SIG-M5 treated with dmso at 0.1 percent for 504 hours (cell line): ENCODE results near the gene PLD1.
A peak's percentile ranks its signal among the peaks of the same experiment; 100 is the strongest.
"Not testable (repeated sequence)": the region's sequence is repeated elsewhere in the genome, so short reads cannot be mapped to it uniquely, and the experiment has no call there.

ENCODE experiments used
- DNase-seq: peaks from one replicate; lab custom pipeline; 2025; ENCODE audit not compliant: unreplicated experiment; lab: John Stamatoyannopoulos, UW

Gene PLD1

DNA sequence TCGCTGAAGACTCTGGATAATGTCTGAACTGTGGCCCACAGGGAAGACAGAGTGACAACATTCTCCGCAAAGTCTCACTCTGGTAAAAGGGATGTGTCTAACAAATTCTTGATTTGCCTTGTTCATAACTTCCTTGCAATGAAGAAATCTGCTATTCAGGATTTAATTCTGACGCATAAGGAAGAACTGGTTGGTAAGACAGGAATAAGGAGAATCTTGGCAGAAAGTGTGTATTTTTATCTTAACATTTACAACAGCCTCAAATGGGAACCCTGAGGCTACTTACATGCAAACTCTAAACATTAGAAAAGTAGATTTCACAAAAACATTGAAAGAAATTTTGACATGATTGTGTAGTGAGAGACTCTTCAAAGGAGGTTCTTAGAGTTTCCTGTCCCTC is 10.8 kb upstream of the PLD1 start:
- DNase-seq, result no peak

DNA sequence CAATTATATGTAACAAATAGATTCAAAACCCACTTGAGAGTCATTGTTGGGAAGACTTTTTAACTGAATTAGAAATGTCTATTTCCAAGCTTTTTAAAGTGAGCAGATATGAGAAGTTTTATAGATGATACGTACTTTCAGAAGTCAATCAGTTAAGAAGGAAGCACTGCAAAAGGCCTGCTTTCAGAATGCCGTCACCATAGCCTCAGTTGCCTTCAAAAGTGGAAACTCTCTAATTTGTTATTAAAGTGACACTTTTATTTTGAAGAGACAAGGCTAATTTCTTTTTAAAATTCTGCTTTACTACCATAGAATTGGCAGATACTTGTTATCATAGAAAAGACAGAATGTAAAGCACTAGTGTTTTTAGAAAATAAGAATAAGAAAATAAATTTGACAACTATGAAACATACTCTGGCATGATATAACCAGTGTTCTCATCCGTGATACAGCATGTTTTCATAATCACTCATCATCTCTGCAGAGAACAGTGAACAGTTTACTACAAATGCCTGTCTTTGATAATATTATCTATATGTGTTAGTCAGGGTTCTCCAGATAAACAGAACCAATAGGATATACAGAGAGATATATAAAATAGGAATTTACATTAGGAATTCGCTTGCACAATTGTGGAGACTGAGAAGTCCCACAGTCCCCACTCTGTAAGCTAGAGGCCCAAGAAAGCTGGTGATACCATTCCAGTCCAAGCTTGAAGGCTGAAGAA is 7.0 kb upstream of the PLD1 start:
- DNase-seq, result no peak

DNA sequence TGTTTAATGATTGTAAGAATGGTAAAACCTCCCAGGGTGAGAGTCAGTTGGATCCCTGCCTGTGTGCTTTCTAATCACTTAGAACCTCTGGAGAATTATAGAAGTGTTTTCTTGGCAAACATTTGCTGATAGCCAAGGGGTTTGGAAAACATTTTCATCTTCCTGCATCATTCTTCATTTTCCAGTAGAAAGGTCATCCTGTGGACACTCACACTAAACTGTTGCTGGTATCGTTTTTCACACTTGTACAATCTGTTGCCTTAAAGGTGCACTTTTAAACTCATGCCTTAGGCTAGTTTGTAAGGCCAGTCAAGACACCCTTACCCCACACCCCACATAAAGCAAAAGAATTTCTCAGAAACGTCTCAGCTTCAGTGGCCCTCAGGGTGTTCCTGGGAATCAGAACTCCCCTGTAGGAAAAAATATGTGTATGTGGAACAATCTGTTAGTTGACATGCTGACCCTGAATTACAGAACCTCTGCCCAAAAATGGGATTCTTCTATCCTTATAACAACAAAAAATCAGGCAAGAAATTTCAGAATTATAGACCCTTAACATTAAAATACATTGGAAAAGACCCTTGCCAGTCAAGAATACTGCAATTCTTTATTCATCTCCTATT is 5.8 kb upstream of the PLD1 start:
- DNase-seq, result no peak

DNA sequence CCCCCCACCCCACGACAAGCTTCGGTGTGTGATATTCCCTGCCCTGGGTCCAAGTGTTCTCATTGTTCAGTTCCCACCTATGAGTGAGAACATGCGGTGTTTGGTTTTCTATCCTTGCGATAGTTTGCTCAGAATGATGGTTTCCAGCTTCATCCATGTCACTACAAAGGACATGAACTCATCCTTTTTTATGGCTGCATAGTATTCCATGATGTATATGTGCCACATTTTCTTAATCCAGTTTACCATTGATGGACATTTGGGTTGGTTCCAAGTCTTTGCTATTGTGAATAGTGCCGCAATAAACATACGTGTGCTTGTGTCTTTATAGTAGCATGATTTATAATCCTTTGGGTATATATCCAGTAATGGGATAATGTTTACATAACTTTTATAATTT is 4.4 kb upstream of the PLD1 start:
- DNase-seq, result not testable (repeated sequence)

DNA sequence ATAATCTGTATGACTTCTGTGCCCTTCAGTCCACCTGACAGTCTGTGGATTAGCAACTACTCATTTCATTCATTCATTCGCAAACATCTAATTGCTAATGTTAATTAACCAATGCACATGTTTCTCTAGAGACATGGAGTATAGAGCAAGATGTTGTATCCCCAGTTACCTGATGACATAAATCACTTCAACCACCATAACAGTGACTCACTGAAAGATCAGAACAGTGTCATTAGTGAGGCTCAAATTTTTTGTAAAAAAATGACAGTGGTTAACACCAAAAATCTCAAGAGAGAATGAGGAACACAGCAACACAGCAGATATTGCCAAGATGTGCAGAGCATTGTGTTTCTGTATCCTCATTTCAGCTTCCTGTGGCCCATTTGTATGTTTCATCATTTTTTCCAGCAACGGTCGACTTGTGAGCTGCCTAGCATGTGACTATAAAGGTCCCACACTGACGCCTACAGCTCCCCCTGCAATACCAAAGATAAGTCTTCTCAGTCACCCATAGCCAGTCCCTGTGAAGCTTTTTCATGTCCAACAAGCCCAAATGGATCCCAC is 3.7 kb upstream of the PLD1 start:
- DNase-seq, result peak; percentile 98

DNA sequence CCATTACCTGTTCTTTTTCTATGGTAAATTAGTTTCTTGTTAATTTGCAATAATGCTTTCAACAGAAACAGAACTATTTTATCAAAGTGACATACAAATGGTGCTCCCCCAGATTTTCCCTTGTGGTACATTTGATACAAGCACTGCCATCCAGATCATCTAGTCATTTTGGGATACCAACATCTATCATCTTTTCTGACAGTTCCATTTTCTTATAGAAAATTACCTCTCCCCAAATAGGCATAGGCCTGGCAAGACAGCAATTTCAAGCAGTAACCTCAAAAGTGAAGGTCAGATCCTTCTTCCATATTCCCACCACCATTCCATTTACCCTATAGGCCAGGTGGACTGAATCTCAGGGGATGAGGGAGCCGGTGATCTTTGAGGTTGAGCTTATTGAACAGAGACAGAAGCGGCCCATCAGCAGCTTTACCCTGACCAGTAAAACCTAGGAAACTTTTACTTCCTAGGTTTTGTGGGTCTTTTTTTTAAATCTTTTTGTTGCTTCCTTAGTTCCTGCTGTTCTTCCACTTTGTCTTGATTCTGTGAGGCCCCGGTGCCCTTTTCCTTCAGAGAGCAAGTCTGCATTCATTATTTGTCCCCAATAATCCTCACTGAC is 3.1 kb upstream of the PLD1 start:
- no peak for DNase-seq

DNA sequence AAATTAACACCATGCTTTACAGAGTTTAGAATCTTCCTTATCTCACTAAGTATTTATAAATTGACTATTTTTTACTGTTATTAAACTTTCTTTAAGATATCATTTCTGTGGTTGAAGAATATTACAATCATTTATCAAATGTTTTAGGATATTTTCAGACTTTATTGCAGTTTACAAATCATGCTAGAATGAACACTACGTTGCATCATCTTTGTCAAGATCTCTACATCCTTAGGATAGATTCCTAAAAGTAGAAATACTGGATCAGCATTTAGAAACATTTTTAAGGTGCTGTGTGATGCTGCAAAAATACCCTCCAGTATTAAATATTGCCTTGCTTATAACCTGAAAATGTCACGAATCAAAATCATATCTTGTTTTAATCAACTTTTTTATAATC is 2.5 kb upstream of the PLD1 start:
- DNase-seq, result no peak

DNA sequence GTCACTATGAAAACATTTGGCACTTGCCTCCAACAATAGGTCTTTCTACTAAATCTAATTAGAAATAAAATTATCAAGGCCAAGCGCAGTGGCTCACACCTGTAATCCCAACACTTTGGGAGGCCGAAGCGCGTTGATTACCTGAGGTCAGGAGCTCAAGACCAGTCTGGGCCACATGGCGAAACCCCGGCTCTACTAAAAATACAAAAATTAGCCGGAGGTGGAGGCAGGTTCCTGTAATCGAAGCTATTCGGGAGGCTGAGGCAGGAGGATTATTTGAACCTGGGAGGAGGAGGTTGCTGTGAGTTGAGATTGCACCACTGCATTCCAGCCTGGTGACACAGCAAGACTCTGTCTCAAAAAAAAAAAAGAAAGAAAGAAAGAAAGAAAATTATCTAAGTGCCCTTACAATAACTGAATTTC is 1.6 kb upstream of the PLD1 start:
- no peak for DNase-seq

DNA sequence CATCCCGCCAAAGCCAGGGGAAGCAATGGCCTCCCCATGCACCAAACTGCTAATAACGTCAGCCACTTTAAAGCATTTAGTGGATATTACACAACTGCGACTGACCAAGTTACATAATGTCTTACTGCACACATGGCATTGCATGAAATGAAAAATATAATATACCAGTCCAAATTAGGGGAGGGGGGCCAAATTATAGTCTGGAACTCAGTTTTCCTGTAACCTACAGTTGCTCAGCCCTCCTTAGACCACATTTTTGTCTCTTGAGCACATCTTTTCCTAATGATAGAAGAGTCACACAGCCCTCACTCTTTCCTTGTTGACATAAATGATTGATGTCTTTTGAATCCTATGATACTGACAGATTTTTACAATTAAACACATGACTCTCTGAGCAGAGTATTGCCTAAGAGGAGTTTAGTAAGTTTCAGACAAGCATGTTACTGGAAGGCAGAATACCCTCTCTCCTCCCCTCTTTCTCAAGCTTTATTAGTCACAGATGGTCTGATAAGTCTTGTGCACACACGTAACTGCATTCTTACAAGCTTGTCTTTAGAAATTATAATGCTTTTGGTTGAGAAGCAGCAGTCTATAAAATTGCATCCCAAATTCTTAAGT is 1.1 kb upstream of the PLD1 start:
- DNase-seq, result peak; percentile 97

DNA sequence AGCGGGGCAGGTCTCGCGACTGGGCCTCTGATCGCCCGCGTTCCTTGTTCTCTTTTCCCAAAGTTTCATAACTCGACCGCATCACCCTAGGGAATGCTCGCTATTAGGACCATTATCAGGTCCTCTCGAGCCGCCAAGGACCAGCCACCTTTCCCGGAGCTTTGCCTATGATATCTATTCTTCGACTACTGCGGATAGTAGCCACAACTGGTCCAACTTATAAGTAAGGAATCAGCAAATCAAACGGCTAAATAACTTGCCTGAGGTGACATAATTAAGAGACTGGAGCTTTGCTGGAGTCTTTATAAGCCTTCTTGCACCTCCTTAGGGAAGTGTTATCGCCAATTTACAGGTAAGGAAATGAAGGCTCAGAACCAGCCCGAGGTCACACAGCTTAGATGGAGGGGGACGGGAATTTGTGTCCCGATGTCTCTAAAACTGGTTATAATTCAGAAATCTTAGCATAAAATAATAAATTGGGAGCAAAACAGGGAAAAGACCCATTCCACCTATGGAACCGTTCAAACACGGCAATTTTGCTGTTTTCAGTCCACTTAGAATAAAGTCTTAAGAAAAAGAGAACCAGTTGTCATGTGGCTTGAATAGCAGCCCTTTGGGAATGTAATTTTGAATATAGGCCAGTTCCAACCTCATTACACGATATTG is 479 bp upstream of the PLD1 start:
- no peak for DNase-seq

DNA sequence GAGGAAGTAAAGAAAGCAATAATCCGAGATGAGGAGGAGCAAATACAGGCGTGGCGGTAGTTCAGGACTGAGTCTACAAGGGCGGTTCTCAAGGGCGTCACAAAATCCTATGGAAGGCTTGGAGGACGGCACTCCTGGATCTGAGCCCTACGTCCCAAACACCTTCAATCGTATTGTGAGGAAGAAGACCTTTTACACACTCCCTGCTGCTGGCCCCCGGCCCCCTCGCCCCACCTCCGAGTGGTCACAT is 747 bp downstream of the PLD1 start:
- DNase-seq, result peak; percentile 83

DNA sequence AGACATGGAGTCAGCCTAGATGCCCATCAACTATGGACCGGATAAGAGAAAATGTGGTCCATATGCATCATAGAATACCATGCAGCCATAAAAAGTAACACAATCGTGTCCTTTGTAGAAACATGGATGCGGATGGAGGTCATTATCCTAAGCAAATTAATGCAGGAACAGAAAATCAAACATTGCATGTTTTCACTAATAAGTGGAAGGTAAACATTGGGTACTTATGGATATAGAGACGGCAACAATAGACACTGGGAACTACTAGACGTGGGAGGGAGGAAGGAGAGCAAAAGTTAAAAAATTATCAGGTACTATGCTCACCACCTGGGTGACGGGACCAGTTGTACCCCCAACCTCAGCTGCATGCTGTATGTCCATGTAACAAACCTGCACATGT is 2.5 kb downstream of the PLD1 start:
- no peak for DNase-seq

DNA sequence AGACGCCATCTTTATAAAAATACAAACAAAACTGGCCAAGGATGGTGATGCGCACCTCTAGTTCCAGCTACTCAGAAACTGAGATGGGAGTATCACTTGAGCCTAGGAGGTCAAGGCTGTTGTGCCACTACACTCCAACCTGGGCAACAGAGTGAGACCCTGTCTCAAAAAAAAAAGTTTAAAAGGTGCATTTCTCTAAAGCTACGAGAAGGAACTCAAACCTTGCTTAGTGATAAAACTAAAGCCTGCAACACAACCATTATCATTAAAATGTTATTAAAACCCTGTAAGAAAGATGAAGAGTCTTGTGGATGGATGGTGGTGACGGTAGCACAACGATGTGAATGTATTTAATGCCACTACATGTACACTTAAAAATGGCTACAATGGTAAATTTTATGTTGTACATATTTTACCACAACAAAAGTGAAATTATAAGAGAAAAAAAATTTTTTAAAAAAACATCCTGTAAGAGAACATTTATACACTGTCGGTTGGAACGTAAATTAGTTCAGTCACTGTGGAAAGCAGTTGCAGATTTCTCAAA is 3.1 kb downstream of the PLD1 start:
- DNase-seq, result no peak

DNA sequence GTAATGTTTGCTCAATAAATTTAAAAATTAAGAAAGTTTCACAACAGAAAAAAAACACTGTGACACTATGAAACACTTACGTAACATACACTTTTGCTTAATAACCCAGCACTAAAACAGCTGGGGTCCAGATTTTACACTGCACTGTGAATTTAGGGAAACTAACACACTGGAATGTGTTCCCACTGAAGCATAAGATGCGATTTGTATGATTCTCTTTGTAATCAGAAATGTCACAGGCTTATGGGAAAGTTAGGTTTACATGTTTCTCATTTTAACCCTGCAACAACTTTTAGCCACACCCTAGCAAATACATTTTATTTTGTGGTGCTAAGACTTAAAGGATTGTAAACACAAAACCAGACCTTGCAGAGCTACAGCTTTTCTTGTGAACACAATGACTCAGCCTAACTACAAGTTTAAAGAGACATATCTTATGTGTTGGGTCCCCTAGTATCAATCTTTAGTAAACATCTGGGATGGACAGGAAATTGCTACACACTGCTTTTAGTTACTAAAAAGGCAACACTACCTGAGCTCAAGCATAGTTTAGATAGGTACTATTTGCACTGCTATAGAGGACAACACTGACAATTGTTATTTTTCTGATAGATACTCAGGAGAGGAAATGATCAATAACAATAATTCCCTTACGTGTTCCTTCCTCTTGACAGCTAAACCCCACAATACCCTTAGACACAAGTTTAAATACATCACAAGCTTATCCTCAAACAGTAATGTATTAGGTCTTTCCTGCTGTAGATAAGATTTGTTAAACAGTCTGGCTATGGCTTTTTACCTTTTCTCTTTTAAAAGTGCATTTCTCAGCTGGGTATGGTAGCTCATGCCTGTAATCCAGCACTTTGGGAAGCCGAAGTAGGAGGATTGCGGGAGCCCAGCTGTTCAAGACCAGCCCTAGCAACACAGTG is 3.8 kb downstream of the PLD1 start:
- peak; percentile 74 for DNase-seq

DNA sequence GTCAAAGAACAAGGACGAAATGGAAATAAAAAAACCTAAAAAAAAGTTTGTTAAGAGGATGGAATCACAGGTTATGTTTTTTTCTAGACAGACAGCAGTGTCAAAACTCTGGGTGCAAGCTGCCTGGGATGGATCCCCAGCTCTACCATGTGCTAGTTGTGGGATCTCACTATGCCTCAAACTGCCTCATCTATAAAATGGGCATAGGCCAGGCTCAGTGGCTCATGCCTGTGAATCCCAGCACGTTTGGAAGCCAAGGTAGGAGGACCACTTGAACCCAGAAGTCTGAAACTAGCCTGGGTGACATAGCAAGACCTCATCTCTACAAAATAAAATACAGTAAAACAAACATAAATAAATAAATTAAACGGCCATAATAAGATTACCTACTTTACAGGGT is 4.6 kb downstream of the PLD1 start:
- no peak for DNase-seq

DNA sequence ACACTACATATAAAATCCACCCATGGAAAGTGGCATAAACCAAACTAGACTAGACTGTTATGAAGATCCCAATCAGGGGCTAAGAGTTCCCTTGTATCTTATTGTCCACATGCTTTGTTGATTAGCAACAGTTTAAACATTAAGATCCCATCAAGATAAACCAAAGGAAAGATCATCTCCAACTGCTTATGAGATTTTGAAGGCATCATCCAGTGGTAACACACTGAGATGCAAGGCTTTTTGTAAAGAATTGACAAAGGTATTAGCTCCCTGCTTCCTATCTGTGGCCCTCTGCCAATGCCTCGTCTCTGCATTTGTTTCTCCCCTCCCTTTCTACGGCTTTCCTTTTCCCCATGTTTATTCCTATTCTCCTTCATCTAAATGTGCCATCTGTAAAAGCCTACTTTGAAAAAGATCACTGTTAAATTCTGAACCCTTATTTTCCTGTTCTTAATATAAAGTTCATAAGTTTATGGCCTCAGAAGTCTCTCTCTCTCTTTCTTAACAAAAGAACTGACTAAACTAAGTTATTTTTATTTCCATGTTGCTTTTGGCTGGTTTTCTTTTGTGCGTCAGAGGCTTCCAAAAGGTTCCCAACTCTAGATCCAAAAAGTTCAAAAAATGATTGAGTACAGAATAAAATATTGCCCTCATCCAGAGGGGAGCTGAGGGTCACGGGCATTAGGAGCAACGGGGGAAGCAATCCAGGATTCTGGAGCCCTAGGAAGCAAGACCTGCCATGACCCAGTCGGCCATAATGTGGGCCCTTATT is 5.5 kb downstream of the PLD1 start:
- DNase-seq, result no peak

DNA sequence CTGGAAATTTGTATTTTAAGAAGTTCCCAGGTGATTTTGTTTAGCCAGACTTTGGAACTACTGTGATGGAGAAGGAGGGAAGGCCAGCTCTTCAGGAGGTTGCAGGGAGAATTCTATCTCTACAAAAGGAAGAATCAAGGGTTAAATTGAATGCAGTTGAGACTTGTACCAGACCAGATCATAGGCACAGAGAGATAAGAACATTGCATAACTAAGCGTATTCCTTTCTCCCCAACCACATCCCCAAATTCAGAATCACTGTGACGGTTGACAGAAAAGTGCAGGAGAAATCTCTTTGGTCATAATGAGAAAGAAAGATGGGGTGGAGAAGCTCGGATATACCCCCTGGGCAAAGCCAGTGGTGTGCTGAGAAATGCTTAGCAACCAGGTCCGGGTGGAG is 7.2 kb downstream of the PLD1 start:
- no peak for DNase-seq

DNA sequence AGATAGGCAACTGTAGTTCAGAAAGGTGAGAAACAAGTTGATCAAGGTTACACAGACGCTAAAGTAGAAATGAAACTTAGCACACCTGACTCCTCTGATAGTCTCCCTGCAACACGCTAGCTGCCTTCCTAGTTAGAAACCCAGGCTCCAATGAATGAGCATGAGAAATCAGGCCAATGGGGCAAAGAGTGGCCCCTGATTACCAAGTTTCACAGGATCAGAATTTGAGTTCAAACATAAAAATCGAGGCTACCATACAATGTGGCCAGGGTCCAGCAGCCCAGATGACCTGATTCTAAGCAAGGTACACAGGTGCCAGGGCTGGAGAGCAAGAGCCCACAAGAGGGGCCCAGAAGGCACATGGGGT is 7.7 kb downstream of the PLD1 start:
- DNase-seq, result no peak

DNA sequence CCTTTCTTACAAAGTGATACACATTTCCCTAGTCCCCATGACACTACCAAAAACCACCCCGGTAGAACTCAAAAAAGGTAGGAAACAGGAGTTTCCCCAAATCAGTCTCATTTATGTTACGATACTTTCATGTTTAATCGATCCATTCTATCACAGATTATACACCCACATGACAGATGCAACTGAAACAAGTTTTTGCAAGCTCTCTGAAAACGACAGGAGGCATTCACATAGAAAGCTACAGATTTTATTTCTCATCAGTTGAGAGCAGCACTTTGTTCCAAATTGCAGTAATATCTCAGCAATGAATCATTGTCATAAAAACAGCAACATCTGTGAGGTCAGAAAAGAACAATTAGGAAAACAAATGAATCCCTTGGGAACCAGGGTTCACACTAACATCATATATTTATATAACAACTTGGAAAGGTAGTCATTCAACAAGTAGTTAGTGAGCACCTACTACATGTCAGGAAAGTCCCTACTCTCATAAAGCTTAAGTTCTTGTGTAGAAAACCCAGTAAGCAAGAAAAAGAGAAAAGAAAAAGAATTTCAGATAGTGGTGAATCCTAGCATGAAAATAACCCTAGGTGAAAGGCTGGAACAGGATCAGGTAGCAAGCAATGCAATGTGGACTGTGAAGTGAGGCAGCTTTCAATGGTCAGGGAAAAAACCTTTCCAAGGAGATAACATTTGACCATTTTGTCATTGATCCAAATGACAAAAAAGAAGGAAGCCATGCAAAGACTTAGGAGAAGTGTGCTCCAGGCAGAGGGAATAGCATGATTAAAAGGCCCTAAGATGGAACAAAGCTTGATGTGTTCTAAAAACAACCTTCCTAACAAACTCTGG is 8.3 kb downstream of the PLD1 start:
- DNase-seq, result no peak
